ENCODE measurements around the gene PRPF6.

PRPF6 gene

DNA sequence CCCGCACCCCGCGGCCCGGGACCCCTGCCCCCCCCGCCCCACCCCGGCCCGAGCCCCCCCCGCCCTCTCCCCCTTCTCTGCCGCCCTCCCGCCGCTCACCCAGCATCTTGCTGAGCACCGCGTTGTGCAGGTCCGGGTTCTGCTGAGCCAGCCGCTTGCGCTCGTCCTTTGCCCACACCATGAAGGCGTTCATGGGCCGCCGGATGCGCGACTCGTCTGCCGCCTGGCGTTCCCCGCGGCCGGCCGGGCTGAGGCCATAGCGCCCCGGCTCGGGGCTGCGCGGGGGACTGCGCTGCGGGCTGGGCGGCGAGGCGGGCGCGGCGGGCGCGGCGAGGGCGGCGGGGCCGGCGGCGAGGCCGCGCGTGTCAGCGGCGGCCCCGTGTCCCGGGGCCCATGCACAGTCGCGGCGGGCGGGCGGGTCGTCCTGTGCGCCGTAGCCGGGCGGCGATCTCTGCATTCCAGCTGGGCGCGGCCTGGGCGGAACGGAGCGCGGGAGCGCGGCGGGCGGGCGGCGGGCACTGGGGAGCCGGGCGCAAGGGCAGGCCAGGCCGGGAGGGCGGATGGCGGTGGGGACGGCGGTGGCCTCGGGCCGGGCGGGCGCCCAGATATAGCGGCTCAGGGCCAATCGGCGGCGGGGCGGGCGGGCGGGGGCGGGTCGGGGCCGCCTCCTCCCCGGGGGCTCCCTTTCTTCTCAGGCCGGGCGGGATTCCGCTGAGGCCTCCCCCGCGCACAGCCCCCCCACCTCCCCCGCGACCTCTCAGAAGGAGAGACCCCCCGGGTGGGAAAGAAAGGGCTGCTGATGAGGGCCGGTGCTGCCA is 68.3 kb downstream of the PRPF6 start, which contains the start of gene SOX18:
Gene SOX18 (minus strand): TSS at position 580 of the 818 bp plus-strand sequence. CDS start 123 bp downstream, at position 457.
- no peak for DNase-seq (ENCODE audit: low read depth)

DNA sequence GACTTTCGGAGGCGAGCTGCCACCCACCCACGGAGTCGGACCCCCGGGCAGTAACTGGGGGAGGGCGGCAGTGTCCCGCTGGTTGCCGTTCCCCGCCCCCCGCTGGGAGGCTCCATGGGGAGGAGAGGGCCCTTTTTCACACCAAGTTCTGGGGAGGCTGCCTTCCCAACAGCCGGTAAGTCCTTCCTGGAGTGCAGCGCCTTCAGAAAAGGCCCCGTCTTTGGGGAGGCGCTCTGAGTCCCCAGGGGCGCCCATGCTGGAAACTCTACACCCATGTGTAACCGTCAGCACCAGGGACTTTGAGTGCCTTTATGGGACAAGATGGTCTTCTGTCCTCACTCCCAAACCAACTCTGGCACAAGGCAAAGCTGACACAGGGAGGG is 68.9 kb downstream of the PRPF6 start:
- no peak for DNase-seq (ENCODE audit: low read depth)

DNA sequence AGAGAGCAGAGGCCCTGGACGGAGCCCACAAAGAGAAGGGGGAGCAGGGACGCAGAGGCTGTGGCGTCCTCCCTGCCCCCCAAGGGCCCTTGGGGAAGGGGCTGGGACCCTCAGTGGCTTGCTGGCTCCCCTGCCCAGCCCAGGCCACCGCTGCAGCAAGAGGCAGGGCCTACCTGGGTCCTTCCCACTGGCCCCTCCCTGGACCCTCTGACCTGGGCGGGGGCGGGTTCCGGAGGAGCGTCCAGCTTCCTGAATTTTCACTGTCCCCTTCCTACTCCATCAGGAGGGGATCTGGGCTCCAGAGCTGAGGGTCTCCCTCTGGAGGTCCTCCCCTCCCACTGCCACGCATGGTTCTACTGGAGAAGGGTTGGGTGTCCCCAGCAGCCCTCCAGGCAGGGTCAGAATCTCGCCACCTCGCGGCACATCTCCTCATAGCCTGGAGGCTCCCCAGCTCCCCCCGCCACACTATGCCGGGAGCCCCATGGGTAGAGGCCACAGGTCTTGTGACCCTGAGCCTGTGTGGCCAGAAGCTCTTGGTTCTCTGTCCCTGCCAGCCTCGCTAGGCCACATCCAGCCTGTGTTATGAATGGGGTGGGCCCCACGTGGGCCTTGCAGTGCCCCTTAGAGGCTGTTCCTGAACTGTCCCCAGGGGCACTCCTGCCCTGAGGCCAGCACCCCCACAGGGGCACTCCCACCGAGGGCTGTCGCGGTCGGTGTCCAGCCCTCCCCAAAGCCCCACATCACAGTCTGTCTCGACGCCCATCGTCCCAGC is 69.5 kb downstream of the PRPF6 start:
- no peak for DNase-seq (ENCODE audit: low read depth)

DNA sequence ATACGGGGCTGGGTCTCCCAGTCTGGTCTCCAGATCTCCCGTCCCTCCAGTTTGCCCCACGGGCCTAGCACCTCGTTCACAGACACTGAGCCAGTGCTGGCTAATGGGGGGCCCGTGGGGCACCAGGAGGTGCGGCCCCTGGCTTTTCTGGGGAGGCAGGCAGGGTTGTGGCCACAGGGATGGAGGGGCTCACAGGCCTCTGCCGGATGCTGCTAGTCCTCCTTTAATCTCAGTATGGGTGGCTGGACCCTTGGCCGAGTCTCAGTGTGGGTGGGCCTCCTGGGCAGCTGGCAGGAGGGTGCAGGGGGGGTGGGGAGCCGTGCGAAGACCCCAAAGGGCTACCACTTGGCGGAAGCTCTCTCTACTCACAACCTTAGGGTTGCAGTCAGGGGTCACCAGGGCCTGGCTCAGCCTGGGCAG is 70.1 kb downstream of the PRPF6 start:
- no peak for DNase-seq (ENCODE audit: low read depth)

DNA sequence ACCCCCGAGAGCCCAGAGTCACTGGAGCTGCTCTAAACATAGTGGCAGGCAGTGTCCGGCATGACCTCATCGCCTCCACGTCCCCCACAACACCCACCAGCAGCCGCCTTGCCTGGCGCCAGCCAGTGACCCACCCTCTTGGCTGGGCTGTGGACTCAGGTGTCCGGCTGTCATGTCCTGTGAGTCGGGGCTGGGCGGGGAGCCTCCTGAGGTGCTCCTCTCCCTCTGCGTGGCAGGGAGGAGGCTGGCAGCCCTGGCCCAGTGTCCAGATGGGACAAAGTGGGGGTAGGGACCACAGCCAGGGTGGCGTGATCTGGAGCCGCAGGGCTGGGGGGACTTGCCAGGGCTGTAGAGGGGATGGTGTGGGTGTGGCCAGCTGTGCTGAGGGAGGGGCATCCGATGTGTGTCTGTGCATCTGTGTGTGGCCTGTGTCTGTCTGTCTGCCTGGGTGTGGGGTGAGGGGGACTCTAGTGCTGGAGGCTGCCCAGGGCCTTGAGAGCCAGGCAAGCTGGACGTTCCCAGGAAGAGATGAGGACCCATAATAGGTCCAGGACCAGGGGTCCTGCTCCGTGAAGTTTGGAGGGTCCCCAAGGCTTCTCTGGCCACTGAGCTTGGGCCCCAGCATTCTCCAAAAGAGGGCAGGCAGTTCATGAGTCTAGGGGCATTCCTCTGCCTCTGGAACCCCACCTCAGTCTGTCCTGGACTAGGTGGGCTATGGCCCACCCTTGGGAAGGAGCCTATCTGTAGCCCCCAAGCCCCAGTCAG is 70.8 kb downstream of the PRPF6 start:
- no peak for DNase-seq (ENCODE audit: low read depth)

DNA sequence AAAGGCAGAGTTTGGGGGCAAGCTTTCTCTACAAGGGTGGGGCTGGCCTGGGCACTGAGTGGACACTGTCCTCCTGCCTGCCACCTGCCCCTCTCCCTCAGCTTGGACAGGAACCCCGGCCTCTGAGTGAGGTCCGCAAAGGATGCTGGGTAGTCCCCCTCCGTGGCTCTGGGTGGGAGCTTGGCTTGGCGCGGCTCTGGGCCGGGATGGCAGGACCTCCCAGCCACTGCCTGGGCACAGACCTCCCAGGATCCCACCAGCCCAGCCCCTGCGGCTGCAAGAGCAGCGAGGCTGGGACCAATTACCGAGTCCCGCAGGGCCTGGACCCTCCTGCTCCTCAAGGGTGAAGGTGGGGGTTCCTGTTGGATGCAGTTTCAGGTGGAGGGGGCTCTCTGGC is 71.4 kb downstream of the PRPF6 start:
- no peak for DNase-seq (ENCODE audit: low read depth)

DNA sequence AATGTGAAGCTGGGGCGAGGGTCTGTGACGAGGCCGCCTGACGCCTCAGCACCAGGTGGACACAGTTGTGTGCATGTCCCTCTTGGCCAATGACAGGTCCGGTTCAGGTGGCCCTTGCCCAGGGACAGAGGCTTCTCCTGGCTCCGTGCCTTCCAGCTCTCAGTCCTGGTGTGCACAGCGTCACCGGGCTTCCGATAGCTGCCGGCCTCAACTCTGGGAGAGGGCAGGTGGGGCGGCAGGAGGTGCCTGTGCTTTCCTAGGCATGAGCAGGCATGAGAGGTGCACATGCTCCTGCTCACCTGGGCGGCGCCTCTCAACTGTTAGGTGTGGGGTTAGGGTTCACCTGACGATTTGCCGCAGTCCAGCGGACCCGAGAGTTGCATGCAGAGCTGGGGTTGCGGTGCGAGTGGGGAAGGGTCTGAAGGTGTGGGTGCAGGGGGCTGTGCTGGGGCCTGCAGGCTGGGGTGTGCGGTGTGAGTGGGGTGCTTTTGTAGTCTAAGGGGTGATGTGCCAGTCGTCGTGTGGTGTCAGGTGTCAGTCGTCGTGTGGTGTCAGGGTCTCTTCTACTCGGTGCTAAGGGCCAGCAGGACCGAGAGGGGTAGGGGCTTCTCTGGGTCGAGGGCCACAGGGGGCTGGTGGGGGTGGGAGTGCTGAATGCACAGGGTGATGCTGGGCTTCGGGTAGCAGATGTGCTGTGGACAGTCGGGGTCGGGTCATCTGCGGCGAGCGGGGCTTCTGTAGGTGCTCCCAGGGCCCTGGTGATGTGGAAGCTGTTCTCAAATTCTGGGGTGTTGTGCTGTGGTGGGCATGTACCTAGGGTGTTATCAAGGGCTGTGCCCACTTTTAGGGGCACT is 72.3 kb downstream of the PRPF6 start:
- no peak for DNase-seq (ENCODE audit: low read depth)

DNA sequence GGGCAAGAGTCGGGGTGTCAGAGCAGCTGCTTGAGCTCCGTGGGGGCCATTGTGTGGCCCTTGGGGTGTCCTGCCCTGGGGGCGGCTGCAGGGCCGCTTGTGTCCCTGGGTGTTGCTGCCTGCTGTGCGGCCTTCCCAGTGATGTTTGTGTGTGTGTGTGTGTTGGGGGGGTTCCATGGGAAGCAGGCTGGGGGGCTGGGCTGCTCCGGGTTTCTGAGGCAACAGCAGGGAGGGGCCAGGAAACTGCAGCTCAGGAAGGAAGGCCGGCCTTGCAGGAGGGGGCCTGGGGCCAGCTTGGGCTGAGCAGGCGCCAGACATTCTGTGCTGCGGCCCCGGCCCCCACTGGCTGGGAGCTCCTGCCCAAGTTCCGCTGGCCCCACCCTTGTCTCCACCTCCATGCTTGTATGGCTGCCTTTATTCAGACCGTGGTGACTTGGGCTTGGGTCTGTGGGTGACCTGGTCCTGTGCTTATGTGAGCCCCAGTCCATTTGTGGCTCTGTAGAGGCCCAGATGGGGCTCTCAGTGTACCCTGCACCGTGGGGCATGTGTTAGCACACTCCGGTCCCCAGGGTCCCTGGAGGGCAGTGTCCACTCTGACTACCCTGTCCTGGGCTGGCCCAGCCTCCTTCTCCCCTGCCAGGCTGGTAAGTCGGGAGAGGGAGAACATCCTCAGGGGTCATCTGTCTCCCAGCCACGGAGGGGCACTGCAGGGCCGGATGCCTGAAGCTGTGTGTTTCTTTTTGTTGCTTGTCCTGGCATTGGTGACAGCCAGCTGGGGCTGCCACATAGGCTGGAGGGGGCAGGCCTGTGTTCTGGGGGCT is 73.1 kb downstream of the PRPF6 start:
- no peak for DNase-seq (ENCODE audit: low read depth)

DNA sequence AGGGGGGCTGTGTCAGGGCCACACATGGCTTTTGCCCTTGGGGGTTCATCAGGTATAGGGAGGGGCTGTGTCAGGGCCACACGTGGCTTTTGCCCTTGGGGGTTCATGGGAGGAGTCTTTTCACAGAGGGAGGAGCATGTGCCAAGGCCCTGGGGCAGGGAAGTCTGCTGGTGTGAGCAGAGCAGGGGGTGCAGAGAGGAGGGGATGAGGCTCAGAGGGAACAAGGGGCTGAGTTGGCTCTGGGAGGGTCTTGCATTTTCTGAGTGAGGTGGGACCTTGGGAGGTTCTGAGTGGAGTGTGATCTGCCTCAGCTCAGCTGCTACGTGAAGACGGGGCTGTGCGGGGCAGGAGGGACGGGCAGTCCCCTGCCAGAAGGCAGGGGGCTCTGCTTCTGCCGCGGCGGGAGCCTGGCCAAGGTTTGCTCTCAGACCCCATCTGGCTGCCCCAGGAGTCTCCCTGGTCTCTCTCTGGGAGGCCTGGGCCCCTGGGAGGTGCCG is 74.5 kb downstream of the PRPF6 start:
- no peak for DNase-seq (ENCODE audit: low read depth)

DNA sequence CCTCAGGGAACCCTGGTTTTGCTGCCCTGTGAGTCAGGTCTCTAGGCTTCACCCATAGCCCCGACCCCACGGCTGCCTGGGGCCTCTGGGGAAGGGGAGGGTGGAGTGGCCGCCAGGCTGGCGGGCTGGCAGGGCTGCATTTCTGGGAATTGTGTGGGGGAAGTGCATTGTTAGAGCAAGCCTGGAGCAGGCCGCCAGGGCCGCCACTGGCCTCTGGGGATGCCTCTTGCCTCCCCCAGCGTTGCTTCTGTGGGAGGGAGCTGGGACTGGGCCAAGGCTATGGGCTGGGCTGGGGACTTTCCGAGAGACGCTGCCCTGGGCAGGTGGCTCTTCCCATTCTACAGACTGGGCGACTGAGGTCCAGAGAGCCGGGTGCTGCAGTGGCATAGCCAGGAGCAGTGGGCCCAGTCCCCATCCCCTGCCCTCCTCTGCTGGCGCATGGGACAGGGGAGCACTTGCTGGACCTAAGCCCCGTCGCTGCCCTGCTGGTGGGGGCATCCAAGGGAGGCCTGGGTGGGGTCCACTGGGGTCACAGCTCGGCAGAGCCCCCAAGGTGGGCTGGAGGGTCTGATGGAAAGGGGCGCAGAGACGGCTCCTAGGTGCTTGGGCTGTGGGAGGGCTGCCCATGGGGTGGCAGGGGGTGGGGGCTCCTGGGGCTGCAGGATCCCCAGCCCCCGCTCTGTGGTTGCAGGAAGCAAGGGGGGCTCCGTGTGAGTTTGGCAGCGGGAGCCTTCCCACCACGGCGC is 75.1 kb downstream of the PRPF6 start:
- DNase-seq (ENCODE audit: low read depth): no peak

DNA sequence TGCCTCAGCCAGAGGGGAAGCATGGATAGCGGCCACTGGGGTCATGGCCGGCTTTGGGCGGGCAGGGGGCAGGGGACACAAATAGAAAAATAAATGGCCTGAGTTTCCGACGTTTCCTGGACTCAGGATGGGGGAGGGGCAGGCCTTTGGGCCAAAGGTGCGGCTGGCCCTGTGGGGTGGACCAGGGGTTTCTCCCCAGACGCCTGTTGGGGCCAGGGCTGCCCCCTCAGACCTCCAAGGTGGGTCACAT is 75.6 kb downstream of the PRPF6 start:
- DNase-seq (ENCODE audit: low read depth): no peak

DNA sequence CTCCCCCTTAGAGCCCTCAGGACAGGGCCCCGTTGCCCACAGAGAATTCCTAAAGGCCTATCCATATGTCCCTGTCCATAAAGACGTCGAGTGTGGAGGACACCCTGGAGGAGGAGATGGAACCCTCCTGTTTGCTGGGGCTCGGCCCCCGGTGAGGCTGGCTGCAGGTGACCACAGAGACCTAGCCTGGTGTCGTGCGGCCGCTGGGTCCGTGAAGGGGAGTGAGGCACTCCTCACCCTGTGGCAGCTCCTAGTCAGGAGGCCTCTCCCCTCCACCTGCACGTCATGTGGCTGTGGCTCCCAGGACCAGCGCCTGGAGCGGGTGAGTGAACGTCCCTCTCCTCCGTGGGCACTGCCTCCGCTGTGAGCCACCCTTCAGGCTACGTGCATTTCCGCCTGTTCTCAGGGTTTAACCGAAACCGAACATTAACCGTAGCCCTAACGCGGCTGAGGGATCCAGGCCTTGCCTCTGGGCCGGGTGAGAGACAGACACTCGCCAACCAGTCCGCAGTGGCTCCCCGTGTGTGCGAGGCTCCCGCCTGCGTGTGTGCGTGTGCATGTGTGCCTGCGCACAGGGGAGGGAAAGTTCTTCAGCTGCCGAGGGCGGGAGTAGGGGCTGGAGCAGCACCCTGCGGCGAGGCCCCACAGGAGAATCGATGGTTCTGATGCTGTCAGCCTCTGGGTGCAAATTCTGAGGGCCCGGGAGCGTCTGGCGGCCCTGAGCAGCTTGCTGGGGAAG is 76.1 kb downstream of the PRPF6 start:
- DNase-seq (ENCODE audit: low read depth): no peak

DNA sequence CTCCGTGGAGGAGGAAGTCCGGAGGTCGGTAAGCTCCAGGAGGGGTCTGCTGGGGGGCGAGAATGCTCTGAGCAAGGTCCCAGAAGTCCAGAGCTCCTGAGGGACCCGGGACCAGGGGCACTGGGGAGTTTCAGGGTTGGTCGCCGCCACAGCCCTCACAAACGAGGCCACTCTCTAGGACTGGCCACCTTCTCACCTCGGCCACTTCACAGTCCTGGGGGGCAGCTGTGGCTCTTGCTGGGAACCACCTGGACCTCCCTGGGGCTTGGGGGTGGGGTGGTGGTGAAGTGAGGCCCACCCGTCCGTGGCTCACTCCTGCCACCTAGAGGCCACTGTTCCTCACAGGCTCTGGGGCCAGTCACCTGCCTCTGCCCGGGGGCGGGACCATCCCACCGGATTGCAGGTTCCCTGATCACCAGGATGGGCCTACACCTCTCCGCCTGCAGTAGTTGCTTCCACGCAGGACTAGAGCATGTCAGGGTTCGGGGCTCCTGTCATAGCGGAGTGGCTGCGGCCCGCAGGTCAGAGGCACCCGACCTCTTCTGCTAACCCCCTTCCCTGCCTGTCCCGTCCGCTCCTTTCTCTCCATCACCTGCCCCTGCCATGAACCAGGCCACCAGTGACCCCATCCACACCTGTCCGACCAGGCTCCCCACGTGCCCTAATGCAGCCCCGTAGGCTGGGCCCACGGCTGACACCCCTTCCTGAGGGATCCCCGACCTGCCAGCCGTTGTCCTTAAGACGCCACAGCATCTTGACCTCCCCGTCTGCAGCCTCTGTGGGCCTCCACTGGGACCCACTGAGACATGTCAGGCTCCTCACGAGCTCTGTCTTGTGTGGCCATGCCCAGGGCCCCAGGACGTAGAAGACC is 76.9 kb downstream of the PRPF6 start:
- no peak for DNase-seq (ENCODE audit: low read depth)

DNA sequence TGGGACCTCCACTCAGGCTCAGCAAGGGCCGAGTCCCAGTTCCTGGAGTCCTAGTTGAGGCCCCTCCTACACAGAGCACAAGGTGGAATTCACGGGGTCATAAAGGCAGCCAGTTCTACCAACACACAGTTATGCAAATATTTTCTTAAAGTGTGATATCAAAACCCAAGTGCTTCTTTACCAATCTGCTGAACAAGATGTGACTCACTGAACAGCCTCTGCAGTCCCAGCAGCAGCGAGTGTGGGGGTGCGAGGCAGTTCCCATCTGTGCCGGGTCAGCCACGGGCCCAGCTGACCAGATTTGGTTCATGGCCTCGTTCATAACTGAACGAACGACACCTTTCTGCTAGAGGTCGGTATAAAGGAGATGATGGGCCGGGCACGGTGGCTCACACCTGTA is 77.6 kb downstream of the PRPF6 start:
- DNase-seq (ENCODE audit: low read depth): no peak

DNA sequence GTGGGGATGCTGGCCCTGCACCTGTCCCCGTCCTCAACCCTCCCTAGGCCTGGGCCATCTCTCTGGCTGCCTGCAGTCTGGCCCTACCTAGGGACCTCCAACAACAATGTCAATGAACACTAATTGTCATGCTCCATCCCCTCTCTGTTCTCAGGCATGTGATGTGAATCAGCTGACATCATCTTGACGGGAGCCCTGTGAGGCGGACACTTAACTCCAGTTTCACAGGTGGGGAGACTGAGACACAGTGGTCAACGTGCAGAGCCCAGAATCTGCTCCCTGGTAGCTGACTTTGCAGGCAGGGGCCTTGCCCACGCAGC is 81.3 kb downstream of the PRPF6 start:
- DNase-seq (ENCODE audit: low read depth): no peak

DNA sequence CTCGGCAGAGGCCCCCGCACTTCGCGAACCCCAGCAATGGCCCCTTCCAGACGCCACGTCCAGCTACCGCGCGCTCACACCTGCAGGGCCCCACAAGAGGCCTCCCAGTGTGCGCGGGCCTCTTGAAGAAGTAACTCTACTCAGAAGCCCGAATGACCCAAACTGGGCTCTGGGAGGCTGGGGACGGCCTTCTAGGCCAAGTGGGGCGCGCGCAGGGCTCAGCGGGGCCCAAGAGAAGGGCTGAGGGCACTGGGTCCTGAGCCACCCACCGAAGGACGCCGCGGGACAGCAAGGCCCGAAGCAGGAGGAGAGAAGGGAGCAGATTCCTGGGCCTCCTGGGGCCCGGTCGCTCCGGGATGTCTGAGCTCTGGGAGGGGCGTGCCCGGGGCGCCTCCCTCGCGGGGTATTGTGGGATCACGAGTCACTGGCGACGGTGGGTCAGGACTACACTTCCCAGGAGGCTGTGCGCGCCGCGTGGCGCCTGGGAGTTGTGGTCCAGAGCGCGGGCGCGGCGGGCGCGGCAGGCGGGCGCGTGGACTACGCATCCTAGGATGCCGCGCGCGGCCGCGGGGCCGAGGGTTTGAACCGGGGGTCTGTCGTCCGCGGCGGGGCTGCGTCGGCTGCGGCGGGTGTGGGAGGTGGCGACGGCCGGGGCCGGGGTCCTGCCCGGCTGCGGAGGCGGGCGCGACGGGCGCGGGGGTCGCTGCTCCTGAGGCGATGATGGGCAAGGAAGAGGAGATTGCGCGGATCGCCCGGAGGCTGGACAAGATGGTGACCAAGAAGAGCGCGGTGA is 81.9 kb downstream of the PRPF6 start, which contains the start of gene TCEA2:
Gene TCEA2 (plus strand): TSS at position 603 of the 793 bp plus-strand sequence. CDS start 115 bp downstream, at position 718.
- DNase-seq (ENCODE audit: low read depth): peak; percentile 93

DNA sequence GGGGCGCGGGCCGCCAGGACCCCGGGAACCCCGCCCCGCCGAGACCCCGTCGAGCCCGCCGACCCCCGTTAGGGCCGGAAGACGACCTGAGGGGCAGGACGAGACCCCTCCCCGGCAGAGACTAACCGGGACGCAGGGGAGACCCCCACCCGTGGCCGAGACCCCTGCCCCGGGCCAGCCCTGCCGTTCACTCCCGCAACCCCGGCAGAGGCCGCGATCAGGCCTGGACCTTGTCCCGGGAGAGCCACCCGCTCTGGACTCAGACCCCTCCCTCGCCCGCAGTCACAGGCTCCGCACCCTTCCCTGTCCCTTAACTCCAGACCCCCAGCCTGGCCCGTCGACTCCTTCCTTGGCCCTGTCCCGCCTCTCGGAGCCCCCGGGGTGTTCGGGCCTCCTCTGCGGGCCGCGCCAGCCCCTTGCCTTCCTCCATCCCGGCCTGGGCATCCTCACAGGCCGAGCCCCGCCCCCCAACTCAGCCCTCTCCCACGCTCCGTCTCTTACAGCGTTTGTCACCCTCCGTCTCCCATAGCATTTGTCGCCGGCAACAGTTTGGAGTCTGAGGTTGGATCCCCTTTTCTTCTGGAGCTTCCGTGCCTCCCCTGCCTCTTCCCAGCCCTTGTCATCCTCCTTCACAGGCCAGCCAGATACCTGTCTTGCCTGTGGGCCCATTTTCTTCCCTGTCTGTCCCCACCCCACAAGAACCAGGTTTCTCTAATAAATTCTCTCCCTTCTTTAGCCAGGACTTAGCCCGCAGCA is 82.6 kb downstream of the PRPF6 start:
- DNase-seq (ENCODE audit: low read depth): no peak
